Trophoblast cell (in vitro differentiated cells and primary cell): Measurements from ENCODE around the gene SPRR1A.

Source experiments
- DNase-seq, 2 donors: peaks; one replicate each; pipeline ENCODE4 v3.0.0-alpha.2; 2016
- H2AFZ ChIP-seq: 2 replicates; pipeline ENCODE4 v1.6.1; 2013; ENCODE audit warnings: low read length, moderate library complexity, mild to moderate bottlenecking; ENCODE audit not compliant: insufficient read depth, poor library complexity
- H2AK5ac ChIP-seq: 2 replicates; pipeline ENCODE4 v1.6.1; 2013; ENCODE audit warnings: mild to moderate bottlenecking, low read length
- H2BK120ac ChIP-seq: 2 replicates; pipeline ENCODE4 v1.6.1; 2013; ENCODE audit warnings: low read length, mild to moderate bottlenecking, moderate library complexity; ENCODE audit not compliant: insufficient read depth, poor library complexity
- H2BK12ac ChIP-seq: 2 replicates; pipeline ENCODE4 v1.6.1; 2013; ENCODE audit warnings: mild to moderate bottlenecking, low read length, moderate library complexity
- H2BK5ac ChIP-seq: 2 replicates; pipeline ENCODE4 v1.6.1; 2013; ENCODE audit warnings: low read length, low read depth, moderate library complexity, mild to moderate bottlenecking; ENCODE audit not compliant: poor library complexity
- H3K14ac ChIP-seq: 2 replicates; pipeline ENCODE4 v1.6.1; 2013; ENCODE audit warnings: mild to moderate bottlenecking, low read length
- H3K18ac ChIP-seq: 2 replicates; pipeline ENCODE4 v1.6.1; 2013; ENCODE audit warnings: mild to moderate bottlenecking, low read length
- H3K23ac ChIP-seq: 2 replicates; pipeline ENCODE4 v1.6.1; 2013; ENCODE audit warnings: low read length
- H3K27ac ChIP-seq: 2 replicates; pipeline ENCODE4 v1.5.1; 2013; ENCODE audit warnings: low read depth, mild to moderate bottlenecking, inconsistent platforms, low read length, moderate library complexity
- H3K27me3 ChIP-seq: 2 replicates; pipeline ENCODE4 v1.6.1; 2013; ENCODE audit warnings: inconsistent platforms, mild to moderate bottlenecking, low read length, moderate library complexity; ENCODE audit not compliant: insufficient read depth
- H3K36me3 ChIP-seq, 2 experiments: 1 replicate in 1 of 2; 2 replicates in 1 of 2; pipeline ENCODE4 v1.6.1; 2013; ENCODE audit warnings: low read length in 2 of 2, mild to moderate bottlenecking in 2 of 2, moderate library complexity in 1 of 2; ENCODE audit not compliant: insufficient read depth in 2 of 2, control insufficient read depth in 1 of 2
- H3K4ac ChIP-seq: 2 replicates; pipeline ENCODE4 v1.6.1; 2013; ENCODE audit warnings: low read depth, mild to moderate bottlenecking, low read length, moderate library complexity
- H3K4me1 ChIP-seq, 2 experiments: 1 replicate in 1 of 2; 2 replicates in 1 of 2; pipeline ENCODE4 v1.6.1; 2013; ENCODE audit warnings: low read length in 2 of 2, mild to moderate bottlenecking in 2 of 2, moderate library complexity in 1 of 2; ENCODE audit not compliant: insufficient read depth in 2 of 2, control insufficient read depth in 1 of 2
- H3K4me2 ChIP-seq: 2 replicates; pipeline ENCODE4 v1.6.1; 2013; ENCODE audit warnings: inconsistent platforms, mild to moderate bottlenecking, low read length, moderate library complexity
- H3K4me3 ChIP-seq: 2 replicates; pipeline ENCODE4 v1.5.1; 2013; ENCODE audit warnings: mild to moderate bottlenecking, low read depth, low read length, inconsistent platforms
- H3K79me1 ChIP-seq: one replicate; pipeline ENCODE4 v1.6.1; 2013; ENCODE audit warnings: low read length
- H3K79me2 ChIP-seq: 2 replicates; pipeline ENCODE4 v1.6.1; 2013; ENCODE audit warnings: low read length, mild to moderate bottlenecking; ENCODE audit not compliant: control insufficient read depth, insufficient read depth, poor library complexity
- H3K9ac ChIP-seq: 2 replicates; pipeline ENCODE4 v1.6.1; 2013; ENCODE audit warnings: mild to moderate bottlenecking, low read length
- H3K9me3 ChIP-seq: 2 replicates; pipeline ENCODE4 v1.6.1; 2013; ENCODE audit warnings: low read depth, mild to moderate bottlenecking, control low read depth, inconsistent platforms, low read length; ENCODE audit not compliant: insufficient read depth
- H4K12ac ChIP-seq: 2 replicates; pipeline ENCODE4 v1.6.1; 2013; ENCODE audit warnings: low read depth, mild to moderate bottlenecking, low read length, moderate library complexity
- H4K8ac ChIP-seq: 2 replicates; pipeline ENCODE4 v1.6.1; 2013; ENCODE audit warnings: low read depth, mild to moderate bottlenecking, low read length, moderate library complexity
- H4K91ac ChIP-seq: one replicate; pipeline ENCODE4 v1.6.1; 2013; ENCODE audit warnings: low read depth, mild to moderate bottlenecking, low read length, moderate library complexity
- WGBS: extraction: QIAGEN DNeasy Blood & Tissue Kit; methylation state at CpG from one replicate; pipeline ENCODE4 v1.1.7; 2013; ENCODE audit warnings: missing lambda C conversion rate; ENCODE audit not compliant: insufficient read length, insufficient coverage; ENCODE audit errors: extremely low coverage; 5-methylcytosine and 5-hydroxymethylcytosine counted together

SPRR1A gene

GRCh38 chr1:152965853-152966252 lies 18.0 kb upstream of the SPRR1A start:
- no peak overlapping the region for H4K8ac ChIP-seq
- no peak overlapping the region for H3K27ac ChIP-seq
- no peak overlapping the region for H3K4ac ChIP-seq
- H3K27me3 ChIP-seq, result no peaks in the 10 kb centered on the region
- H3K9me3 ChIP-seq, result peaks cover 2% of the 10 kb centered on the region
- H2BK12ac ChIP-seq, result no peak overlapping the region
- H3K23ac ChIP-seq, result no peak overlapping the region
- no peak overlapping the region for H2BK5ac ChIP-seq
- H2AFZ ChIP-seq, result no peak overlapping the region
- H3K18ac ChIP-seq, result no peak overlapping the region
- no peaks in the 10 kb centered on the region for H3K4me1 ChIP-seq
- no peak overlapping the region for H4K12ac ChIP-seq
- H2AK5ac ChIP-seq, result no peak overlapping the region
- DNase-seq, result no peak
- H3K36me3 ChIP-seq, result no peaks in the 10 kb centered on the region
- no peak overlapping the region for H3K4me3 ChIP-seq
- WGBS, result no CpG with 5 or more reads among the region's 4 CpGs
- no peak overlapping the region for H4K91ac ChIP-seq
- H2BK120ac ChIP-seq, result no peak overlapping the region
- no peak overlapping the region for H3K9ac ChIP-seq
- no peak overlapping the region for H3K4me2 ChIP-seq
- no peaks in the 10 kb centered on the region for H3K79me2 ChIP-seq
- H3K14ac ChIP-seq, result no peak overlapping the region
- no peaks in the 10 kb centered on the region for H3K79me1 ChIP-seq

GRCh38 chr1:152967201-152967600 lies 16.7 kb upstream of the SPRR1A start:
- Histone ChIP-seq H3K4me3 (no peak overlapping the region), H3K27me3 (no peaks in the 10 kb centered on the region), H3K18ac (no peak overlapping the region), H3K4me1 (no peaks in the 10 kb centered on the region), H3K4ac (no peak overlapping the region), H3K27ac (no peak overlapping the region), H2BK5ac (no peak overlapping the region), H3K9ac (no peak overlapping the region), H2AFZ (no peak overlapping the region), H3K9me3 (peaks cover 4% of the 10 kb centered on the region), H3K23ac (no peak overlapping the region), H2BK120ac (no peak overlapping the region), H2AK5ac (no peak overlapping the region), H4K91ac (no peak overlapping the region), H4K8ac (no peak overlapping the region), H4K12ac (no peak overlapping the region), H3K14ac (no peak overlapping the region), H3K79me2 (no peaks in the 10 kb centered on the region), H3K79me1 (no peaks in the 10 kb centered on the region), H2BK12ac (no peak overlapping the region), H3K4me2 (no peak overlapping the region), H3K36me3 (no peaks in the 10 kb centered on the region)
- WGBS, result no CpG with 5 or more reads among the region's 7 CpGs
- DNase-seq, result no peak

GRCh38 chr1:152968248-152968647 lies 15.6 kb upstream of the SPRR1A start:
- H2AFZ ChIP-seq, result no peak overlapping the region
- H3K14ac ChIP-seq, result no peak overlapping the region
- DNase-seq, result no peak
- no peak overlapping the region for H2AK5ac ChIP-seq
- H3K27ac ChIP-seq, result no peak overlapping the region
- H3K36me3 ChIP-seq, result no peaks in the 10 kb centered on the region
- no peak overlapping the region for H4K12ac ChIP-seq
- no peak overlapping the region for H3K23ac ChIP-seq
- H4K8ac ChIP-seq, result no peak overlapping the region
- peaks cover 4% of the 10 kb centered on the region for H3K9me3 ChIP-seq
- no peaks in the 10 kb centered on the region for H3K4me1 ChIP-seq
- no peak overlapping the region for H3K18ac ChIP-seq
- H3K4me2 ChIP-seq, result no peak overlapping the region
- no peak overlapping the region for H3K4me3 ChIP-seq
- no peak overlapping the region for H4K91ac ChIP-seq
- H3K4ac ChIP-seq, result no peak overlapping the region
- no peak overlapping the region for H3K9ac ChIP-seq
- no CpG with 5 or more reads among the region's 2 CpGs for WGBS
- H3K27me3 ChIP-seq, result no peaks in the 10 kb centered on the region
- no peaks in the 10 kb centered on the region for H3K79me2 ChIP-seq
- H2BK120ac ChIP-seq, result no peak overlapping the region
- H3K79me1 ChIP-seq, result no peaks in the 10 kb centered on the region
- no peak overlapping the region for H2BK12ac ChIP-seq
- H2BK5ac ChIP-seq, result no peak overlapping the region

GRCh38 chr1:152969036-152969435 lies 14.8 kb upstream of the SPRR1A start:
- Histone ChIP-seq H3K9ac (no peak overlapping the region), H3K4ac (no peak overlapping the region), H3K23ac (no peak overlapping the region), H3K4me2 (no peak overlapping the region), H2AK5ac (no peak overlapping the region), H3K36me3 (no peaks in the 10 kb centered on the region), H3K27ac (no peak overlapping the region), H3K4me1 (no peaks in the 10 kb centered on the region), H2BK5ac (no peak overlapping the region), H3K18ac (no peak overlapping the region), H2BK12ac (no peak overlapping the region), H3K27me3 (no peaks in the 10 kb centered on the region), H2BK120ac (no peak overlapping the region), H3K4me3 (no peak overlapping the region), H4K91ac (no peak overlapping the region), H3K9me3 (peaks cover 4% of the 10 kb centered on the region), H4K12ac (no peak overlapping the region), H2AFZ (no peak overlapping the region), H3K79me2 (no peaks in the 10 kb centered on the region), H3K14ac (no peak overlapping the region), H4K8ac (no peak overlapping the region), H3K79me1 (no peaks in the 10 kb centered on the region)
- WGBS, result no CpG with 5 or more reads among the region's 2 CpGs
- DNase-seq, result no peak
